PC-3 (cell line): ENCODE measurements around the gene NBPF12.

Experiments
- EZH2phosphoT487 ChIP-seq: fragments of 300-600 bp; sonication (generic); IDR thresholded peaks from 2 replicates; pipeline ENCODE4 v1.6.1; 2018; ENCODE audit warnings: mild to moderate bottlenecking, antibody characterized with exemption, low read length, borderline replicate concordance
- TF ChIP-seq, protein P1 (sequence below): fragments of 300-600 bp; sonication (generic); conservative IDR thresholded peaks from 2 replicates; pipeline ENCODE4 v1.5.1; 2017; ENCODE audit warnings: antibody characterized with exemption, low read depth, mild to moderate bottlenecking, low read length

DNA sequence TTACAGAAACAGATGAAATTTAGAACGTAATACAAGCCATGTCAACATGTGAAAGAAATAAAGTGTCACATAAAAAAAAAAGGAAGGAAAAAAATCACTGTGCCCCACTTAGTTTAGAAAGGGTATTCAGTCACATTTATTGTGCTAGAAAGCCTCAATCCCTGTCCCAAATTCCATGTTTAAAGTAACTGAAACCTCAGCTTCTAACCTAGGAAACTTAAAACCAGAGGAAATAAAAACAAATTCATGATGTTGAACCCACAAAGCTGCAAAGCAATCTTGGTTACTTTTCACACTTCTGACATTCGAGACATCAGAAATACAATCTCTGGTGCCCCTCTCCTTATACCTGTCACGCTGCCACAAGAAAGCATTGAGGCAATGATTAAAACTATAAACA, 101.8 kb downstream of the NBPF12 start:
- TF ChIP-seq, protein P1, sequence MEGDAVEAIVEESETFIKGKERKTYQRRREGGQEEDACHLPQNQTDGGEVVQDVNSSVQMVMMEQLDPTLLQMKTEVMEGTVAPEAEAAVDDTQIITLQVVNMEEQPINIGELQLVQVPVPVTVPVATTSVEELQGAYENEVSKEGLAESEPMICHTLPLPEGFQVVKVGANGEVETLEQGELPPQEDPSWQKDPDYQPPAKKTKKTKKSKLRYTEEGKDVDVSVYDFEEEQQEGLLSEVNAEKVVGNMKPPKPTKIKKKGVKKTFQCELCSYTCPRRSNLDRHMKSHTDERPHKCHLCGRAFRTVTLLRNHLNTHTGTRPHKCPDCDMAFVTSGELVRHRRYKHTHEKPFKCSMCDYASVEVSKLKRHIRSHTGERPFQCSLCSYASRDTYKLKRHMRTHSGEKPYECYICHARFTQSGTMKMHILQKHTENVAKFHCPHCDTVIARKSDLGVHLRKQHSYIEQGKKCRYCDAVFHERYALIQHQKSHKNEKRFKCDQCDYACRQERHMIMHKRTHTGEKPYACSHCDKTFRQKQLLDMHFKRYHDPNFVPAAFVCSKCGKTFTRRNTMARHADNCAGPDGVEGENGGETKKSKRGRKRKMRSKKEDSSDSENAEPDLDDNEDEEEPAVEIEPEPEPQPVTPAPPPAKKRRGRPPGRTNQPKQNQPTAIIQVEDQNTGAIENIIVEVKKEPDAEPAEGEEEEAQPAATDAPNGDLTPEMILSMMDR: no peak
- TF ChIP-seq EZH2phosphoT487: no peak
